BLaER1 (cell line): Measurements from ENCODE around the gene HYAL3.
A peak's percentile ranks its signal among the peaks of the same experiment; 100 is the strongest.

ENCODE experiments used
- H3K27ac ChIP-seq: shearing (Covaris generic); formaldehyde crosslinking; 2 replicates; pipeline ENCODE4 v1.8.1; 2022
- H3K27me3 ChIP-seq: shearing (Covaris generic); formaldehyde crosslinking; 2 replicates; pipeline ENCODE4 v1.8.1; 2022
- H3K36me3 ChIP-seq: shearing (Covaris generic); formaldehyde crosslinking; 2 replicates; pipeline ENCODE4 v1.8.1; 2022
- H3K4me1 ChIP-seq: shearing (Covaris generic); formaldehyde crosslinking; 2 replicates; pipeline ENCODE4 v1.8.1; 2022
- H3K4me2 ChIP-seq: shearing (Covaris generic); formaldehyde crosslinking; 2 replicates; pipeline ENCODE4 v1.8.1; 2022
- H3K4me3 ChIP-seq: shearing (Covaris generic); formaldehyde crosslinking; 2 replicates; pipeline ENCODE4 v1.8.1; 2022
- H3K9ac ChIP-seq: shearing (Covaris generic); formaldehyde crosslinking; 2 replicates; pipeline ENCODE4 v1.8.1; 2022
- H3K9me3 ChIP-seq: shearing (Covaris generic); formaldehyde crosslinking; 2 replicates; pipeline ENCODE4 v1.8.1; 2022
- H4K20me1 ChIP-seq: shearing (Covaris generic); formaldehyde crosslinking; 2 replicates; pipeline ENCODE4 v1.8.1; 2022
- Cebpa-rat ChIP-seq: shearing (Covaris generic); IDR thresholded peaks from 2 replicates; pipeline ENCODE4 v1.8.1; 2022

Gene HYAL3

DNA sequence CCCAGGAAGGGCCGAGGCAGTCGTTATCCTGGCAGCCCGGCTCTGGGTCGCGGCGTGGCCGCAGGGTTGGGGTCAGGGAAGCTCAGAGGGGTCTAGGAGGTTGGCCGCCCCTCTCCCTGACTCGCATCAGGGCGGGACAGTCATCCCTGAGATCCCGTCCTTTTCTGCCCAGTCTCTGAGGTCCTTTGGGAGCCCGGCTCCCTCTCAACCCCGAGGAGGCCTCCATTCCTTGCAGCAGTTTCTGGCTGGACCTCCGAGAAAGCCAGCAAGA is 22.8 kb upstream of the HYAL3 start:
- no peak for TF ChIP-seq Cebpa-rat
- peaks cover 67% of the 10 kb centered on the region for H3K4me1 ChIP-seq
- H4K20me1 ChIP-seq, result peaks cover 38% of the 10 kb centered on the region
- H3K4me3 ChIP-seq, result peak overlapping the region; percentile 78
- no peaks in the 10 kb centered on the region for H3K27me3 ChIP-seq
- H3K27ac ChIP-seq, result peak overlapping the region; percentile 100
- peak overlapping the region; percentile 94 for H3K4me2 ChIP-seq
- peak overlapping the region; percentile 100 for H3K9ac ChIP-seq
- peaks cover 62% of the 10 kb centered on the region for H3K36me3 ChIP-seq
- H3K9me3 ChIP-seq, result no peaks in the 10 kb centered on the region

DNA sequence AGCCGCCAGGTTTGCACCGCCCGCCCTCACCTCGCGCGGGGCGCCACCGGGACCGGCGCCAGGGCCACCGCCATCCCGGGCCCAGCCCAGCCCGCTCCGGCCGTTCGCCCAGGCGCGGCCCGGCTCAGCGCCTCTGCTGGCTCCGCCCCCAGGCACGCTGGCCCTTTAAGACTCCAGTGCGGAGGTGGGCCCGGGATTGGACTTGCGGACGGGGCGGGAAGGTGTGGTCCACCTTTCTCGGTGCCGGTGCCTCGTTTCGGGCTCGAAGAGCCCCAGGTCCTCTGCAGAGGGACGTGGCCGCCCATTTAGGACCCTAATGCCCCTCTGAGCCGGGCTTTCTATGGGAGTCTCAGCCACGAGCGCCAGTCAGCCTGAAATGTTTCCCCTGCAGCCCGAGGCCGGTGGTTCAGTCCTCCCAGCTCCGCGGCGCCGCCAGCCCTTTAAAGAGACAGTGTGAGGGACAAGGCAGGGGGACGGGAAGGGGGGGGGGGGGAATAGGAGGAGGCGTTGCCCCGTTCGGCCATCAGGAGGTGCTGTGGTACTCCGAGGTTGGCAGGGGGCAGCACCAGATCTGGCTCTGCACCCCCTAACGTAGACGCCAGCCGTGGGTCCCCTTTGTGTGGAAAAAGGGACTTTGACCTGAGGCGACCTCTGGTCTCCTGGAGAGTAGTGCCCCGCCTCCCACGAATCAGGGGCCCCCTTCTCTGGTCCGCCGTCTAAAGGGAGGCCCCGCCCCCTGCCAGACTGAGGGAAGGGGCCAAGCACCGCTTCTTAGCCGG is 22.3 kb upstream of the HYAL3 start:
- Histone ChIP-seq H3K4me1 (peaks cover 67% of the 10 kb centered on the region), H3K4me2 (peak overlapping the region; percentile 94), H3K9me3 (no peaks in the 10 kb centered on the region), H3K36me3 (peaks cover 64% of the 10 kb centered on the region), H3K4me3 (peak overlapping the region; percentile 78), H3K9ac (peak overlapping the region; percentile 100), H3K27ac (peak overlapping the region; percentile 100), H3K27me3 (no peaks in the 10 kb centered on the region), H4K20me1 (peaks cover 38% of the 10 kb centered on the region)
- no peak for TF ChIP-seq Cebpa-rat

DNA sequence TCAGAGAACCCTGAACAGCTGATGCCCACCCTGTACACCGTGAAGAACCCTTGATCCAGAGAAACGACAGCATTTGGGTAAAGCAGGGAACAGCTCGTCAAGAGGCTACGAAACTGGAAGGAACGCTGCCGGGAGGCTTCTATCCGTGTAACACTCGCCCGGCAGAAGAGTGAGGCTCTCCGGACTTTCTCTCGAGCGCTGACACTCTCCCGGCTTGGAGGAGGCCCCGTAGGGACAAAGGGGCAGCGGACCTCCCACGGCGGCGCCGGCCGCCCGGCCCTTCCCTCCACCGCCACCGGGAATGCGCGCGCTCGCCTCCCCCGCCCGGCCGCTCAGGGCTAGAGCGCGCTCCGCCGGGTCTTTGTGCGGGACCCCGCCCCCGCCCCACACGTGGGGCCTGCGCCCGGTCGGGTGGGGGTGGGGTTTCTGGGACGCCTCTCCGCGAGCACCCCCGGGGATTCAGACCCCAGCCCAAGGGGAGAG is 21.7 kb upstream of the HYAL3 start:
- Histone ChIP-seq H3K9me3 (no peaks in the 10 kb centered on the region), H3K4me3 (peak overlapping the region; percentile 78), H3K4me1 (peaks cover 67% of the 10 kb centered on the region), H3K36me3 (peaks cover 64% of the 10 kb centered on the region), H3K27ac (peak overlapping the region; percentile 100), H4K20me1 (peaks cover 43% of the 10 kb centered on the region), H3K4me2 (peak overlapping the region; percentile 94), H3K27me3 (no peaks in the 10 kb centered on the region), H3K9ac (peak overlapping the region; percentile 100)
- TF ChIP-seq Cebpa-rat, result no peak

DNA sequence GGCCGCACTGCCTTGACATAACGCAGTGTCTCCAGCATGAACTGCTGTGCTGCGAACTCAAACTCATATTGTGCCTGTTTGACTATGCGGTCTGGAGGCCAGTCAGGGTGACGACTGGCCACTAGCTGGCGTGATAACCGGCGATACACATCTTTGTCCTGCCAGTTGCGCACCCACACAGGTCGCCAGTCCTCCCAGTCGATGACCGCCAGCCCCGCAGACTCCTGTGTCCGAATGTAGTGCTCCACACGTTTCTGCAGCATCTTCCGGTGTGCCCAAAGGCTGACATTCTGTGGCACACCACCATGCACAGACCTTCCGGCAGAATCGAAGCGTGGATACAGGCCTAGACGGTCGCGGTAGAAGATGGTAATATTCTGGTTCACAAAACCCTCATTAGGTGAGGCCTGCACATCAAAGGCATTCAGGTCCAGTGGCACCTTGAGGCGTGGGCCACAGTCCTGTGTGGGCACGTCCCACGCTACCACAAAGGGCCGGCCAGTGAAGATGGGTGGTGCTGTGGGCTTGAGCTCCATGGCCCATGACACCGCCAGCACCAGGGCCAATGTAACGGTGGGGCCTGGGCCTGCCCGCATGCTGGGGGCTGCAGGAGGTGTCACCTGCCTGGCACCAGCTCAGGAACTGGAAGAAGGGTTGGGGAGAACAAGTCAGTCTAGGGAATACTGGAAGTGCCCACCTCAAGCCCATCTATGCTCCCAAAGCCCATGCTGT is 20.9 kb upstream of the HYAL3 start:
- peaks cover 64% of the 10 kb centered on the region for H3K36me3 ChIP-seq
- H3K4me1 ChIP-seq, result peaks cover 67% of the 10 kb centered on the region
- peak overlapping the region; percentile 100 for H3K27ac ChIP-seq
- peaks cover 43% of the 10 kb centered on the region for H4K20me1 ChIP-seq
- H3K9me3 ChIP-seq, result no peaks in the 10 kb centered on the region
- H3K9ac ChIP-seq, result peak overlapping the region; percentile 100
- H3K27me3 ChIP-seq, result no peaks in the 10 kb centered on the region
- peak overlapping the region; percentile 78 for H3K4me3 ChIP-seq
- H3K4me2 ChIP-seq, result peak overlapping the region; percentile 94
- no peak for TF ChIP-seq Cebpa-rat

DNA sequence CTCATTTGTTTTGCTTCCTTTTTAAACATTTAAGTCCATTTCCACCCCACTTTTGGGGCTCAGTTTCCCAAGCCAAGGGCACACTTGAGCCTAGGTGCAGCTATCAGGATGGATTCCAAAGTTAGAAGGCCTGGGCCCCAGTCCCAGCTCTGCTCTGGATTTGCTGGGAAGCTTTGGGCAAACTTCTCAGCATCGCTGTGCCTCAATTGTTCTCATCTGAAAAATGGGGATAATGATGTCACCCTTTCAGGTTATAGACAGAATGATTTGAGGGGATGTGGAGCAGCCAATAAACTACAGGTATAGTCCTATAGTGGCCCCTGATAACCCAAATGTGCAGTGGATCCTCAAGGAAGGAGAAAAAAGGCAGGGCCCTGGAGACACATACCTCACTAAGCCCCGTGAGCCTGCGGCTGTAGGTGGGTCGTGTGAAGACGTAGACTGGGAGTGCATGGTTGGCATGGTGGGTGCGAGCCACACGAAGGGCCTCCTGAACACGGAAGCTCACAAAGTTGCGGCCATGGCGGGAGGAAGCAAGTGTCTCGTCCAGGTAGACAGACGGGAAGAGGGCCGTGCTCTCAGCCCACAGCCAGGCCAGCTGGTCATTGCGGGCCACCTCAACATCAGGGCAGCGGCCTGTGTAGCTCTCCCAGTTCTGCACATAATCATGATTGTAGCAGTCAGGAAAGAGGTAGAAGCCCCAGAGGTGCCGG is 20.1 kb upstream of the HYAL3 start:
- Histone ChIP-seq H3K4me3 (peak overlapping the region; percentile 78; the same call in 1 of the 2 replicates), H4K20me1 (peaks cover 48% of the 10 kb centered on the region), H3K27me3 (no peaks in the 10 kb centered on the region), H3K4me2 (peak overlapping the region; percentile 94), H3K4me1 (peaks cover 66% of the 10 kb centered on the region), H3K9me3 (no peaks in the 10 kb centered on the region), H3K9ac (peak overlapping the region; percentile 11; the same call in 1 of the 2 replicates), H3K36me3 (peaks cover 66% of the 10 kb centered on the region), H3K27ac (0 out of 2 replicates have a peak overlapping the region, but pooled peaks have one; percentile 100)
- TF ChIP-seq Cebpa-rat, result no peak

DNA sequence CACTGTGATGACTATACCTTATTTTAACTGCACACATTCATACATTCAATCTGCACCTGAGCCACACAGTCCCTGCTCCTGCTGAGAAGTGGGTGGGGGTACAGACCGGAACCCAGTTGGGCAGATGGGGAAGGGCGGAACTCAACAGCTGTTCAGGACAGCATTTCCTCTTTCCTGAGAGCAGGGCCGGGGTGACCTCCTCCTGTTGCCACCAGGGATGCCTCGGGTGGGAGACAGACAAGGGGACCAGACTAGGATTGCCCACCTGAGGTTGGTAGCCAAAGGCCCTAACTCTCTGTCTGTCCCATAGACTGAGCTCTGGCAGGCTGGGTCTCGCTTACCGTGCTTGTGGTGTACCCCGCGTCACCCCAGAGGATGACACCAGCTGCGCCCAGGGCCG is 19.4 kb upstream of the HYAL3 start:
- H3K4me2 ChIP-seq, result peak overlapping the region; percentile 94

DNA sequence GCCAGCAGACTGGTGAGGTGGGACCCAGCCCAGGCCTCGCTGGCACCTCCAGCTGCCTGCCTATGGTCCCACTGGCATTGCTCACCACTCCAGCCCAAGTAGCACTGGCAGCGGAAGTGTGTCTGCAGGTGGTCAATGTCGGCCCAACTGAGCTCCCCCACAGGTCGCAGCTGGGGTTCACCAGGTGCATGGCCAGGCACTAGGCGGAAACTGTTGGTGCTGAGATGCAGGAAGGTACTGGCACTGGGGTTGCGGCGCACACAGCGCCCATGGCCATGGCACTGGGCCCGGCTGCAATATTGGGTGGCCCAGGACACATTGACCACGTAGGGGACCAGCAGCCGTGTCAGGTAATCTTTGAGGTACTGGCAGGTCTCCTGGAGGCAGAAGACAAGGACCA is 19.0 kb upstream of the HYAL3 start:
- Histone ChIP-seq H3K9me3 (no peaks in the 10 kb centered on the region), H3K4me1 (peaks cover 55% of the 10 kb centered on the region), H3K27me3 (no peaks in the 10 kb centered on the region), H3K4me2 (peak overlapping the region; percentile 94), H4K20me1 (peaks cover 49% of the 10 kb centered on the region), H3K4me3 (peak overlapping the region; percentile 11; the same call in 1 of the 2 replicates), H3K36me3 (peaks cover 58% of the 10 kb centered on the region), H3K9ac (peak overlapping the region; percentile 11), H3K27ac (peak overlapping the region; percentile 44; the same call in 1 of the 2 replicates)
- TF ChIP-seq Cebpa-rat, result no peak

More for the DNA sequence above, 19.4 kb upstream of the HYAL3 start:
- no peaks in the 10 kb centered on the region for H3K27me3 ChIP-seq
- H3K27ac ChIP-seq, result no peak overlapping the region
- H3K9ac ChIP-seq, result peak overlapping the region; percentile 11
- H3K36me3 ChIP-seq, result peaks cover 61% of the 10 kb centered on the region
- no peak for TF ChIP-seq Cebpa-rat
- peaks cover 59% of the 10 kb centered on the region for H3K4me1 ChIP-seq
- H4K20me1 ChIP-seq, result peaks cover 49% of the 10 kb centered on the region
- H3K9me3 ChIP-seq, result no peaks in the 10 kb centered on the region
- peak overlapping the region; percentile 11; the same call in 1 of the 2 replicates for H3K4me3 ChIP-seq

DNA sequence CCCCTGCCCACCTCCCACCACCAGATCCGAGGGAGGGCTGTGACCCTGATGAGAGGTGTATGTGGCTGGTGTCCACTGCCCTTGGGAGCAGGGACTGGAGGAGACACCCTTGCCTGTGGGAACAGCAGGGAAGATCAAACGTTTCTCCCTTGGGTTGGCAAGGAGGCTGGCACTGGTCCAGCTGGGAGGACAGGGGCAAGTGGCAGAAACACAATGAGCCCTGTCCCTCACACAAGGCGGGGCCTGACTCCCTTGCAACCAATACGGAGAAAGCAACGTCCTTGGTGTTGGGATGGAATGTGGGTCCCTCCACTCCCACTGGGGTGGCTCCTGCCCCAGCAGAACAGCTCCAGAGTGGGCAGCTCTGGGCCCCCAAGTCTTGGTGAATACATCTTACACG is 18.1 kb upstream of the HYAL3 start:
- Histone ChIP-seq H3K9ac (0 out of 2 replicates have a peak overlapping the region, but pooled peaks have one; percentile 11), H3K4me2 (peak overlapping the region; percentile 94), H3K4me3 (no peak overlapping the region), H3K4me1 (peaks cover 46% of the 10 kb centered on the region), H3K27me3 (no peaks in the 10 kb centered on the region), H3K27ac (peak overlapping the region; percentile 44), H3K36me3 (peaks cover 58% of the 10 kb centered on the region), H4K20me1 (peaks cover 49% of the 10 kb centered on the region), H3K9me3 (no peaks in the 10 kb centered on the region)
- no peak for TF ChIP-seq Cebpa-rat

DNA sequence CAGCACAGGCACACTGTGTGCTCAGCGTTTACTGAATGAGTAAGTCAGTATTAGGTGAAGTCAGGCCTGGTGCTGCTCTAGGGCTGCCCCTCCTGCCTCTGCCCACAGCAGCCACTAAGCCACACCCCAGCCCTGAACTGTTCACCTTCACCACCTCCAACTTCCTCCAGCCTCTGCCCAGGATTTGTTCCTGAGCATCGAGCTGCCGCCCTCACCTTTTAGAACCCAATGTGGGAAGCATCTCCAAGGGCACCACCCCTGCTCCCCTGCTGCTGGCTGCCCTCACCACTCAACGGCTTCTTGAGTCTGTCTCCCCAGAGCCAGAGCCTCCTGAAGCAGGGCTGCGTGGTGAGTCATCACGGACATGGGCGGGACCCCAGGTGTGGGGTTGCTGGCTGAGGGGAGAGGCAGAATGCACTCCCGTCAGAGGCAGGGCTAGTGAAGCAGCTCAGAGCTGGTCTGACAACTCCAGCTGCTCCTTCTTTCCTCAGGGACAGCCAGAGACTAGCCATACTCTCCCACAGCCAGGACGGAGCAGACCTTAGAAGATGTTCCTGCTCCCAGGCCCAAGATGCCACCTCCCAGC is 17.5 kb upstream of the HYAL3 start:
- no peak overlapping the region for H3K9ac ChIP-seq
- peak overlapping the region; percentile 44 for H3K27ac ChIP-seq
- H3K36me3 ChIP-seq, result peaks cover 58% of the 10 kb centered on the region
- no peaks in the 10 kb centered on the region for H3K9me3 ChIP-seq
- no peak overlapping the region for H3K4me2 ChIP-seq
- H4K20me1 ChIP-seq, result peaks cover 49% of the 10 kb centered on the region
- H3K4me1 ChIP-seq, result peaks cover 41% of the 10 kb centered on the region
- TF ChIP-seq Cebpa-rat, result no peak
- H3K4me3 ChIP-seq, result no peak overlapping the region
- no peaks in the 10 kb centered on the region for H3K27me3 ChIP-seq
